Karpas-422 (cell line): ENCODE measurements around the gene REV3L. TPM values are rescaled to one million over a fixed set of nuclear protein-coding genes. Genes with fewer than 3 reads are reported as not detected.

Experiments
- DNase-seq: peaks from one replicate; pipeline ENCODE4 v3.0.0-alpha.2; 2015
- H2AFZ ChIP-seq: fragments of 200-600 bp; sonication (generic); 2 replicates; pipeline ENCODE4 v1.6.1; 2014; ENCODE audit warnings: antibody characterized with exemption, low read length, mixed read lengths
- H3K27ac ChIP-seq: fragments of 200-600 bp; sonication (generic); 2 replicates; pipeline ENCODE4 v1.5.1; 2014; ENCODE audit warnings: mild to moderate bottlenecking, low read length, moderate library complexity
- H3K27me3 ChIP-seq: fragments of 200-600 bp; sonication (generic); 2 replicates; pipeline ENCODE4 v1.6.1; 2014; ENCODE audit warnings: low read length, mixed read lengths
- H3K36me3 ChIP-seq: fragments of 200-600 bp; sonication (generic); 2 replicates; pipeline ENCODE4 v1.6.1; 2014; ENCODE audit warnings: low read length, mixed read lengths; ENCODE audit not compliant: insufficient read depth
- H3K4me1 ChIP-seq: fragments of 200-600 bp; sonication (generic); 2 replicates; pipeline ENCODE4 v1.6.1; 2014; ENCODE audit warnings: mild to moderate bottlenecking, low read length, mixed read lengths
- H3K4me2 ChIP-seq: fragments of 200-600 bp; sonication (generic); 2 replicates; pipeline ENCODE4 v1.6.1; 2014; ENCODE audit warnings: low read length, low read depth, mild to moderate bottlenecking; ENCODE audit not compliant: poor library complexity, severe bottlenecking
- H3K4me3 ChIP-seq: fragments of 200-600 bp; sonication (generic); 2 replicates; pipeline ENCODE4 v1.5.1; 2014; ENCODE audit warnings: mild to moderate bottlenecking, antibody characterized with exemption, low read length, mixed read lengths
- H3K79me2 ChIP-seq: fragments of 200-600 bp; sonication (generic); 2 replicates; pipeline ENCODE4 v1.6.1; 2014; ENCODE audit warnings: mild to moderate bottlenecking, low read length, mixed read lengths
- H3K9ac ChIP-seq: fragments of 200-600 bp; sonication (generic); 2 replicates; pipeline ENCODE4 v1.6.0; 2014; ENCODE audit warnings: low read length
- H3K9me2 ChIP-seq: fragments of 200-600 bp; sonication (generic), shearing (Covaris generic); replicated peaks from 2 replicates; pipeline ENCODE4 v1.6.0; 2014; ENCODE audit warnings: mild to moderate bottlenecking, low read length, moderate library complexity; ENCODE audit not compliant: insufficient read depth
- H3K9me3 ChIP-seq: fragments of 300-700, 200-600 bp; sonication (generic); 2 replicates; pipeline ENCODE4 v1.6.1; 2014; ENCODE audit warnings: low read length, mixed read lengths
- H4K20me1 ChIP-seq: fragments of 200-600 bp; sonication (generic); 2 replicates; pipeline ENCODE4 v1.6.1; 2014; ENCODE audit warnings: mild to moderate bottlenecking, antibody characterized with exemption, low read length, low read depth; ENCODE audit not compliant: insufficient read depth
- total RNA-seq: library from RNA; depleted of rRNA; stranded (reverse); fragments of >200 nt; shearing (Covaris generic); gene quantifications from 2 replicates; pipeline ENCODE4 v1.2.3, GENCODE V29; 2014; ENCODE audit warnings: low replicate concordance

REV3L gene
- total RNA-seq, 1 experiment from 2014 or later, result 64.4 TPM

DNA sequence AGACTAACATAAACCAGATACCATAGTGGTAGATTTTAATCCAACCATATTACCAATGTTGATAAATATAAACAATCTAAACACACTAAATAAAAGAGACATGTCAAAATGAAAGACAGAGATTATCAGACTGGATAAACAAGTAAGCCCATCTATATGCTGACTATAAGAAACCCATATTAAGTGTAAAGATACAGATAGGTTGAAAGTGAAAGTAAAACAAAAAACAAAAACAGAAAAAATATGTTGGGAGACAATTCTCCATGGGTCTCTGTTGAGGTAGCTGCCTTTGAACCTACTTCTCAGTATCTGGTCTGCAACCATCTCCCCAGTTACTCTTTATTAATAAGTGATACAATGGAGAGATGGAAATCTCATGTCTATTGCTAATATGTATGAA lies 21.2 kb downstream of the REV3L start:
- H3K27ac ChIP-seq, result no peak overlapping the region
- peaks cover 6% of the 10 kb centered on the region for H3K9me3 ChIP-seq
- no peak overlapping the region for H2AFZ ChIP-seq
- no peak overlapping the region for H3K9ac ChIP-seq
- no peaks in the 10 kb centered on the region for H3K4me1 ChIP-seq
- no peaks in the 10 kb centered on the region for H3K9me2 ChIP-seq
- no peaks in the 10 kb centered on the region for H3K27me3 ChIP-seq
- no peak overlapping the region for H3K4me2 ChIP-seq
- no peaks in the 10 kb centered on the region for H4K20me1 ChIP-seq
- H3K36me3 ChIP-seq, result peaks cover 61% of the 10 kb centered on the region
- peaks cover 99% of the 10 kb centered on the region for H3K79me2 ChIP-seq
- H3K4me3 ChIP-seq, result no peak overlapping the region
- DNase-seq, result no peak

DNA sequence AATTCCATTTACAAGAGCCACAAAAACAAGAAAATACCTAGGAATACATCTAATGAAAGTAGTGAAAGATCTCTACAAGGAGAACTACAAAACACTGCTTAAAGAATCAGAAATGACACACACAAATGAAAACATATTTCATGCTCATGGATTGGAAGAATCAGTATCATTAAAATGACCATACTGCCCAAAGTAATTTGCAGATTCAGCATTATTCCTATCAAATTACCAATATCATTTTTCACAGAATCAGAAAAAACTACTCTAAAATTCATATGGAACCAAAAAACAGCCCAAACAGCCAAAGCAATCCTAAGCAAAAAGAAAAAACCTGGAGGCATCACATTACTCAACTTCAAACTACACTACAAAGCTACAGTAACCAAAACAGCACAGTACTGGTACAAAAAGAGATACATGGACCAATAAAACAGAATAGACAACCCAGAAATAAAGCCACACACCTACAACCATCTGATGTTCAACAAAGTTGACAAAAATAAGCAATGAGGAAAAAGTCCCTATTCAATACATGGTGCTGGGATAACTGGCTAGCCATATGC lies 24.3 kb downstream of the REV3L start:
- peaks cover 100% of the 10 kb centered on the region for H3K79me2 ChIP-seq
- H3K27me3 ChIP-seq, result no peaks in the 10 kb centered on the region

DNA sequence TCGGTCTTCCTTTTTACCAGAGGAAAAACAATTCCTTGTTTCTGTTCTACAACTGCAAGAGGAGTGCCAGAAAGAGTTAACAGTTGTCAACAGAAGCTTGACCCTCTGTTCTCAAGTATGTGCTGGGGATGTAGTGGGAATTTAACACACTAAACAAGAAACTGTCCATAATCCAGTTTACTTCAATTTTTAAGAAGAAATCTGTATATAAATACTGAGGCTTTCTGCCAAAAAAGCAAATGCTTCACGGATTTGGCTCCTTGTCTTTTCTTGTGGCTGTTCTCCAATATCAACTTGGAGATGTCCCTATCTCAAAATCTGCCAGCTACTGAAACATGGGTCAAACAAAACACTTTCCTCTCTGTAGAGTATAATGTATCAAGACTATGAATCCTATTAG lies 26.8 kb downstream of the REV3L start:
- Histone ChIP-seq H4K20me1 (no peaks in the 10 kb centered on the region), H3K9me3 (peaks cover 6% of the 10 kb centered on the region), H3K4me3 (no peak overlapping the region), H3K36me3 (peaks cover 48% of the 10 kb centered on the region), H3K79me2 (peaks cover 100% of the 10 kb centered on the region), H3K27ac (no peak overlapping the region), H3K4me2 (no peak overlapping the region), H2AFZ (no peak overlapping the region), H3K9ac (no peak overlapping the region), H3K27me3 (no peaks in the 10 kb centered on the region), H3K4me1 (peaks cover 13% of the 10 kb centered on the region), H3K9me2 (no peaks in the 10 kb centered on the region)
- DNase-seq, result no peak

More for the DNA sequence above, 24.3 kb downstream of the REV3L start:
- H3K36me3 ChIP-seq, result peaks cover 69% of the 10 kb centered on the region
- no peaks in the 10 kb centered on the region for H3K4me1 ChIP-seq
- no peak overlapping the region for H2AFZ ChIP-seq
- no peak overlapping the region for H3K4me2 ChIP-seq
- peaks cover 6% of the 10 kb centered on the region for H3K9me3 ChIP-seq
- no peak overlapping the region for H3K27ac ChIP-seq
- no peak overlapping the region for H3K9ac ChIP-seq
- no peaks in the 10 kb centered on the region for H3K9me2 ChIP-seq
- no peak overlapping the region for H3K4me3 ChIP-seq
- no peaks in the 10 kb centered on the region for H4K20me1 ChIP-seq
- no peak for DNase-seq

DNA sequence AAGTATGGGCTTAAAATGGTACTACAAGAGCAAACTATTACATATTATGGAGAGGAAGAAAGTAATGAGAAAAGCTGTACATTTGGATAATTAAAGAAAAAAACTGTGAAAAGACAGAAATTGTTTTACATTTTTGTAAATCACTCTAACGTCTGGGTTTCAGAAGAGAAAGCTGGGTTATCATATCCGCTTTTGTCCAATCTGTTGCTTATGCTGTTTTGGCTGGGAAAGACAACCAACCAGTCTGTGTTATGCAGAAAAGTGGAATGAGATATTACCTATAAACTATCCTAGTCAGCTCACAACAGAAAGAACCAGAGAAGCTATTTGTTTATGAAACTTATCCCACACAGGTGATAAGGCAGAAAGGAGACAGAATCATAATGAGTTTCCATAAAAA lies 32.4 kb downstream of the REV3L start:
- Histone ChIP-seq H3K79me2 (peaks cover 100% of the 10 kb centered on the region), H3K27me3 (no peaks in the 10 kb centered on the region), H3K4me1 (peaks cover 13% of the 10 kb centered on the region), H3K9ac (no peak overlapping the region), H3K4me3 (no peak overlapping the region), H3K9me3 (no peaks in the 10 kb centered on the region), H3K4me2 (no peak overlapping the region), H3K27ac (no peak overlapping the region), H3K36me3 (peaks cover 3% of the 10 kb centered on the region; the same call in 1 of the 2 replicates), H4K20me1 (no peaks in the 10 kb centered on the region), H2AFZ (no peak overlapping the region), H3K9me2 (no peaks in the 10 kb centered on the region)
- no peak for DNase-seq

DNA sequence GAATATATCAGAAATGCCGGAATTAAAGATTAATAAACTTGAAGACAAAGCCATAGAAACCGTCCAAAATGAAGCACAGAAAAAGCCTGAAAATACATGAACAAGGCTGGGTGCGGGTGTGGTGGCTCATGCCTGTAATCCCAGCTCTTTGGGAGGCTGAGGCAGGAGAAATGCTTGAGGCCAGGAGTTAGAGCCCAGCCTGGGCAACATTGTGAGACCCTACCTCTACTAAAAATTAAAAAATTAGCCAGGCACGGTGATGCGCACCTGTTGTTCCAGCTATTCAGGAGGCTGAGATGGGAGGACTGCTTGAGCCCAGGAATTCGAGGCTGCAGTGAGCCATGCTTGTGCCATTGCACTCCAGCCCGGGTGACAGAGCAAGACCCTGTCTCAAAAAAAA lies 32.9 kb downstream of the REV3L start:
- no peaks in the 10 kb centered on the region for H3K9me2 ChIP-seq
- no peak overlapping the region for H3K4me3 ChIP-seq
- H3K27me3 ChIP-seq, result no peaks in the 10 kb centered on the region
- H3K9ac ChIP-seq, result no peak overlapping the region
- H3K4me1 ChIP-seq, result peaks cover 13% of the 10 kb centered on the region
- H3K79me2 ChIP-seq, result peaks cover 100% of the 10 kb centered on the region
- no peak overlapping the region for H2AFZ ChIP-seq
- no peak overlapping the region for H3K27ac ChIP-seq
- DNase-seq, result no peak
- no peaks in the 10 kb centered on the region for H3K36me3 ChIP-seq
- H4K20me1 ChIP-seq, result no peaks in the 10 kb centered on the region
- H3K4me2 ChIP-seq, result no peak overlapping the region
- no peaks in the 10 kb centered on the region for H3K9me3 ChIP-seq

DNA sequence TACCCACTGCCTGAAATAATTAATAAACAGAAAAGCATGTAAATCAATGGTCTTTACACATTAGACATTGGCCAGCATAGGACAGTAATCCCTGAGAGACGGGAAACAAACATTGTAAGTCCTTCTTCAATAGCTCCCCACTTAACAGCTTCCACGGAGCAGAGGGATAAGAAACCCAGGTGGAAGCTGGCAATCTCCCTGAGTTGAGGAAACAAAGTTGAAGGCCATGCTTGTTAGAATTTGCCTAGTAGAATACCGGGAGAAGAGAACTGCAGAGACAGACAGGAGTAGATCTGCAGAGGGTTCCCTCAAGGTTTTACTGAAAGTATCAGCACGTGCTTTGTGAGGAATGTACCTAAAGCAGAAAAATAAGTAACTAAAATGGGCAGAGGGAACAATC lies 33.9 kb downstream of the REV3L start:
- Histone ChIP-seq H3K36me3 (no peaks in the 10 kb centered on the region), H3K4me3 (no peak overlapping the region), H3K9me3 (no peaks in the 10 kb centered on the region), H3K27me3 (no peaks in the 10 kb centered on the region), H3K79me2 (peaks cover 100% of the 10 kb centered on the region), H3K4me1 (peaks cover 13% of the 10 kb centered on the region), H3K27ac (no peak overlapping the region), H4K20me1 (no peaks in the 10 kb centered on the region), H3K9ac (no peak overlapping the region), H3K4me2 (no peak overlapping the region), H3K9me2 (no peaks in the 10 kb centered on the region), H2AFZ (no peak overlapping the region)
- no peak for DNase-seq

DNA sequence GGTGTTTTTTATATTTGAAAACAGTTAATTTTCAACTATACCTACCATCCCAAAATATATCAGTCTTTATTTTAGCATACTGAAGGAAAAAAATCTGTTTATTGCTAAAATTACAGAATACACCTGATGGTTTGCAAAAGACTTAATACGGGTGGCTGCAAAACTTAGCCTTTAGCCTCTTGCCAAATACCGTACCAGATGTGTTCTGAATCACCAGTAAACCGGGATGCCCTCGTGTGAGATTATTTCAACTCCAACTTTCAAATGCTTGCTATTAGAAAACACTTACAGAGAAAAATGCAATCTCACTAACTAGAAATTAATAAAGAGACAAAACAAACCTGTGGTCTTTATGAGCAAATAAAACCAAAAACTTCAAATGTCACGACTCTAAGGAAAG lies 36.0 kb downstream of the REV3L start:
- no peak for DNase-seq
- Histone ChIP-seq H3K79me2 (peaks cover 100% of the 10 kb centered on the region), H3K9me2 (no peaks in the 10 kb centered on the region), H3K27ac (no peak overlapping the region), H3K9ac (no peak overlapping the region), H3K9me3 (no peaks in the 10 kb centered on the region), H4K20me1 (no peaks in the 10 kb centered on the region), H2AFZ (no peak overlapping the region), H3K27me3 (no peaks in the 10 kb centered on the region), H3K36me3 (no peaks in the 10 kb centered on the region), H3K4me1 (peaks cover 7% of the 10 kb centered on the region), H3K4me3 (no peak overlapping the region), H3K4me2 (no peak overlapping the region)

DNA sequence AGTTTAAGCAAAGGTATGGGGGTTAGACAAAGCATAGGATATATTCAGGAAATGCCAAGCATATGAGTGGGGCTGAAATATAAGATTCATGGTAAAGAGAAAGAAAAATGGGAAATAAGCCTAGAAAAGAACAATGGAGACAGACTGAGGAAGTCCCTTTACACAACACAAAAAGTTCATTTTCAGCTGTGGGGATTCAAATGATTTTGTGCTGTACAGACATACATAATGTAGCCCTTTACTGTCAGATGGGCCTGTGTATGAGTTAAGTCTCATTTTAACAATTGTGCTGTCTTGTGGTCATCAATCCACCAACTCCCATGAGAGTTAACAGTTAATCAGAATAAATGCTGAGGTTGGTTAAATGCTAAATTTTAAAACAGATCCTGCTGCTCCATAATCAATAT lies 37.2 kb downstream of the REV3L start:
- Histone ChIP-seq H2AFZ (no peak overlapping the region), H3K4me1 (no peaks in the 10 kb centered on the region; the same call in 1 of the 2 replicates), H3K79me2 (peaks cover 100% of the 10 kb centered on the region), H3K36me3 (no peaks in the 10 kb centered on the region), H3K4me3 (no peak overlapping the region), H3K9ac (no peak overlapping the region), H3K9me2 (no peaks in the 10 kb centered on the region), H3K27me3 (no peaks in the 10 kb centered on the region), H3K9me3 (no peaks in the 10 kb centered on the region), H4K20me1 (no peaks in the 10 kb centered on the region), H3K4me2 (no peak overlapping the region), H3K27ac (no peak overlapping the region)
- DNase-seq, result no peak
